ENCODE data around the gene CENPO. TPM values are rescaled to one million over a fixed set of nuclear protein-coding genes. Genes with fewer than 3 reads are reported as not detected.
A peak's percentile ranks its signal among the peaks of the same experiment; 100 is the strongest.

The CENPO gene
- total and polyA plus RNA-seq, 2 donors (not counting 1 experiment from before 2014, with no cell fraction given), result 9.1 to 12.7 TPM

DNA sequence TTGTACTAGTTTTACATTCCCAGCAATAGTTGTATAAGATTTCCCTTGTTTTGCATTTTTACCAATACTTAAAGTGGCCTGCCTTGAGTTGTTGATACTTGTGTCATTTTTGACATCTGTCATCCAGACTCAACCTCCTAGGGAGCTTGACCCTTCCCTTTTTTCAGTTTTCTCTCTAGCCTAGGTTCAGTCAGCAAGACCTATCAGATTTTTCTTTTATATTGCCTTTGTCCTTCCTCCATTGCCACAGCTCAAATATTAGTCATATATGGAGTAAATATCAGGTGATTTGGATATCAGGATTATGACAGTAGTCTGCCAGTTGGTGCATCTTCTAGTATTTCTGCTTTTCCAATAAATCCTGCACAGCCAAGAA lies 13.4 kb downstream of the CENPO start:
- H4K20me1 ChIP-seq (ENCODE audit: control insufficient read depth, extremely low read depth, insufficient read depth, low read length), result no peaks in the 10 kb centered on the region
- H2AFZ ChIP-seq (ENCODE audit: low read length), result no peak overlapping the region
- H3K36me3 ChIP-seq (ENCODE audit: control insufficient read depth, insufficient read depth, low read length), result no peaks in the 10 kb centered on the region
- no peak for DNase-seq (ENCODE audit: low read depth in 2 of 2)
- H3K27me3 ChIP-seq (ENCODE audit: control insufficient read depth, insufficient read depth, low read length), result no peaks in the 10 kb centered on the region
- no peaks in the 10 kb centered on the region for H3K9me3 ChIP-seq (ENCODE audit: control insufficient read depth, insufficient read depth, low read depth, low read length)
- no peak overlapping the region for H3K9ac ChIP-seq (ENCODE audit: insufficient read depth, low read length)
- H3K4me2 ChIP-seq (ENCODE audit: extremely low read depth, insufficient read depth, low read length), result no peak overlapping the region
- H3K79me2 ChIP-seq (ENCODE audit: control insufficient read depth, insufficient read depth, low read length), result peaks cover 51% of the 10 kb centered on the region
- H3K4me1 ChIP-seq (ENCODE audit: control insufficient read depth, extremely low read depth, insufficient read depth, low read length), result peaks cover 8% of the 10 kb centered on the region
- H3K27ac ChIP-seq (ENCODE audit: insufficient read depth, low read length), result no peak overlapping the region
- no peak overlapping the region for H3K4me3 ChIP-seq (replicated peaks in 1 of 4; ENCODE audit: control extremely low read depth in 1 of 4, insufficient read depth in 1 of 4, low read depth in 3 of 4, low read length in 4 of 4)
- TF ChIP-seq, protein P1, sequence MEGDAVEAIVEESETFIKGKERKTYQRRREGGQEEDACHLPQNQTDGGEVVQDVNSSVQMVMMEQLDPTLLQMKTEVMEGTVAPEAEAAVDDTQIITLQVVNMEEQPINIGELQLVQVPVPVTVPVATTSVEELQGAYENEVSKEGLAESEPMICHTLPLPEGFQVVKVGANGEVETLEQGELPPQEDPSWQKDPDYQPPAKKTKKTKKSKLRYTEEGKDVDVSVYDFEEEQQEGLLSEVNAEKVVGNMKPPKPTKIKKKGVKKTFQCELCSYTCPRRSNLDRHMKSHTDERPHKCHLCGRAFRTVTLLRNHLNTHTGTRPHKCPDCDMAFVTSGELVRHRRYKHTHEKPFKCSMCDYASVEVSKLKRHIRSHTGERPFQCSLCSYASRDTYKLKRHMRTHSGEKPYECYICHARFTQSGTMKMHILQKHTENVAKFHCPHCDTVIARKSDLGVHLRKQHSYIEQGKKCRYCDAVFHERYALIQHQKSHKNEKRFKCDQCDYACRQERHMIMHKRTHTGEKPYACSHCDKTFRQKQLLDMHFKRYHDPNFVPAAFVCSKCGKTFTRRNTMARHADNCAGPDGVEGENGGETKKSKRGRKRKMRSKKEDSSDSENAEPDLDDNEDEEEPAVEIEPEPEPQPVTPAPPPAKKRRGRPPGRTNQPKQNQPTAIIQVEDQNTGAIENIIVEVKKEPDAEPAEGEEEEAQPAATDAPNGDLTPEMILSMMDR (conservative IDR thresholded peaks at IDR 0.05 in 1 of 2, IDR thresholded peaks at IDR 0.05 in 1 of 2; ENCODE audit: low read depth in 1 of 2, low read length in 2 of 2), result no peak
- TF ChIP-seq EZH2 (IDR thresholded peaks at IDR 0.05; ENCODE audit: low read length, missing control alignments), result no peak

DNA sequence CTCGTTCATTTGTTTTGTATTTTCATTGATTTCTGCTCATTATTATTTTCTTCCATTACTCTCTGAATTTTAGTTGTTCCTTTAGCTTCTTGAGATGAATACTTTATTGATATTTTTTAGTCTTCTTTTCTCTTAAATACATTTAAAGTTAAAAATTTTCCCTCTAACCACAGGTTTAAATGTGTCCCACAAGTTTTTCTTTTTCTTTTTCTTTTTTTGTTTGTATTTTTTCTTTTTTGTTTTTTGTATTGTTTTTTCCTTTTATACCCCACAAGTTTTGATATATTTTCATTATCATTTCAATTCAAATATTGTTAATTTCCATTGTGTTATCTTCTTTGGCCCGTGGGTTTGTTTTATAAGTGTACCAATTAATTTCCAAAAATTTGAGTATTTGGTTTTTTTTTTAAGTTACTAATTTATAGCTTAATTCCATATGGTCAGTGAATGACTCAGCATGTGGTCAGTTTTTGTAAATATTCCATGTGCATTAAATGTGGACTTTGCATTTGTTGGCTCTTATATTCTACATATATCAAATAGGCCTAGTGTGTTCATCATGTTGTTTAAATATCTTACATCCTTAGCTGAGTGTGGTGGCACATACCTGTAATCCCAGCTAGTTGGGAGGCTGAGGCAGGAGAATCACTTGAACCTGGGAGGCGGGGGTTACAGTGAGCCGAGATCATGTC lies 16.2 kb downstream of the CENPO start:
- no peaks in the 10 kb centered on the region for H3K27me3 ChIP-seq (ENCODE audit: control insufficient read depth, insufficient read depth, low read length)
- peak in 1 of 2 donors; percentile 69 for DNase-seq (ENCODE audit: low read depth in 2 of 2)
- H3K4me2 ChIP-seq (ENCODE audit: extremely low read depth, insufficient read depth, low read length), result peak overlapping the region; percentile 71
- H3K9me3 ChIP-seq (ENCODE audit: control insufficient read depth, insufficient read depth, low read depth, low read length), result no peaks in the 10 kb centered on the region
- no peaks in the 10 kb centered on the region for H3K36me3 ChIP-seq (ENCODE audit: control insufficient read depth, insufficient read depth, low read length)
- peak overlapping the region; percentile 47 for H3K27ac ChIP-seq (ENCODE audit: insufficient read depth, low read length)
- peak overlapping the region in 1 of 4 experiments; percentile 19 for H3K4me3 ChIP-seq (replicated peaks in 1 of 4; ENCODE audit: control extremely low read depth in 1 of 4, insufficient read depth in 1 of 4, low read depth in 3 of 4, low read length in 4 of 4)
- no peak for TF ChIP-seq EZH2 (IDR thresholded peaks at IDR 0.05; ENCODE audit: low read length, missing control alignments)
- peak overlapping the region; percentile 23 for H2AFZ ChIP-seq (ENCODE audit: low read length)
- H4K20me1 ChIP-seq (ENCODE audit: control insufficient read depth, extremely low read depth, insufficient read depth, low read length), result no peaks in the 10 kb centered on the region
- peaks cover 76% of the 10 kb centered on the region for H3K79me2 ChIP-seq (ENCODE audit: control insufficient read depth, insufficient read depth, low read length)
- H3K9ac ChIP-seq (ENCODE audit: insufficient read depth, low read length), result no peak overlapping the region
- H3K4me1 ChIP-seq (ENCODE audit: control insufficient read depth, extremely low read depth, insufficient read depth, low read length), result peaks cover 8% of the 10 kb centered on the region

- Histone ChIP-seq H3K27ac (ENCODE audit: insufficient read depth, low read length) (no peak overlapping the region), H3K4me2 (ENCODE audit: extremely low read depth, insufficient read depth, low read length) (no peak overlapping the region), H3K27me3 (ENCODE audit: control insufficient read depth, insufficient read depth, low read length) (no peaks in the 10 kb centered on the region), H3K79me2 (ENCODE audit: control insufficient read depth, insufficient read depth, low read length) (peaks cover 53% of the 10 kb centered on the region), H2AFZ (ENCODE audit: low read length) (no peak overlapping the region), H3K9me3 (ENCODE audit: control insufficient read depth, insufficient read depth, low read depth, low read length) (no peaks in the 10 kb centered on the region), H3K4me1 (ENCODE audit: control insufficient read depth, extremely low read depth, insufficient read depth, low read length) (peaks cover 11% of the 10 kb centered on the region), H3K9ac (ENCODE audit: insufficient read depth, low read length) (no peak overlapping the region), H4K20me1 (ENCODE audit: control insufficient read depth, extremely low read depth, insufficient read depth, low read length) (no peaks in the 10 kb centered on the region), H3K36me3 (ENCODE audit: control insufficient read depth, insufficient read depth, low read length) (peaks cover 2% of the 10 kb centered on the region), H3K4me3 (replicated peaks in 1 of 4; ENCODE audit: control extremely low read depth in 1 of 4, insufficient read depth in 1 of 4, low read depth in 3 of 4, low read length in 4 of 4) (no peak overlapping the region)
- DNase-seq (ENCODE audit: low read depth in 2 of 2), result no peak
- no peak for TF ChIP-seq EZH2 (IDR thresholded peaks at IDR 0.05; ENCODE audit: low read length, missing control alignments)
- TF ChIP-seq, protein P1 (conservative IDR thresholded peaks at IDR 0.05 in 1 of 2, IDR thresholded peaks at IDR 0.05 in 1 of 2; ENCODE audit: low read depth in 1 of 2, low read length in 2 of 2), result no peak
These were observed 20.5 kb downstream of the CENPO start for GRCh38 chr2:24813691-24814137.

Data from fibroblast of lung (primary cell).